Stimulated activated CD8-positive, alpha-beta memory T cell treated with anti-CD3 and anti-CD28 coated beads, Interleukin-7, amount 100 ng/mL, for 4 hours (primary cell): ENCODE data around the gene PRICKLE2.

Experiments
- DNase-seq, 2 donors: peaks; one replicate each; pipeline ENCODE4 v3.0.0-alpha.2; 2020; ENCODE audit warnings: low read depth in 2 of 2

The PRICKLE2 gene

GRCh38 chr3:64157150-64158035 lies 67.9 kb downstream of the PRICKLE2 start:
- no peak for DNase-seq

DNA sequence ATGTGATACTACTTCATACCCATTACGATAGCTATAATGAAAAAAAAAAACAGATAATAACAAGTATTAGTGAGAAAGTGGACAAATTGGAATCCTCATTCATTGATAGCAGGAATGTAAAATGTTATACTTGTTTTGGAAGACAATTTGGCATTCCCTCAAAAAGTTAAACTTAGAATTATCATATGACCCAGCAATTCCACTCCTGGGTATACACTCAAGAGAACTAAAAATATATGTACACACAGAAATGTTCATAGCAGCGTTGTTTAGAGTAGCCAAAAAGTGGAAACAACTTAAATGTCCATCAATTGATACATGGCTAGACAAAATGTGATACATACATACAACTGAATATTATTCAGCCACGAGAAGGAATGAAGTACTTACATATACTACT lies 69.9 kb downstream of the PRICKLE2 start:
- DNase-seq: no peak

DNA sequence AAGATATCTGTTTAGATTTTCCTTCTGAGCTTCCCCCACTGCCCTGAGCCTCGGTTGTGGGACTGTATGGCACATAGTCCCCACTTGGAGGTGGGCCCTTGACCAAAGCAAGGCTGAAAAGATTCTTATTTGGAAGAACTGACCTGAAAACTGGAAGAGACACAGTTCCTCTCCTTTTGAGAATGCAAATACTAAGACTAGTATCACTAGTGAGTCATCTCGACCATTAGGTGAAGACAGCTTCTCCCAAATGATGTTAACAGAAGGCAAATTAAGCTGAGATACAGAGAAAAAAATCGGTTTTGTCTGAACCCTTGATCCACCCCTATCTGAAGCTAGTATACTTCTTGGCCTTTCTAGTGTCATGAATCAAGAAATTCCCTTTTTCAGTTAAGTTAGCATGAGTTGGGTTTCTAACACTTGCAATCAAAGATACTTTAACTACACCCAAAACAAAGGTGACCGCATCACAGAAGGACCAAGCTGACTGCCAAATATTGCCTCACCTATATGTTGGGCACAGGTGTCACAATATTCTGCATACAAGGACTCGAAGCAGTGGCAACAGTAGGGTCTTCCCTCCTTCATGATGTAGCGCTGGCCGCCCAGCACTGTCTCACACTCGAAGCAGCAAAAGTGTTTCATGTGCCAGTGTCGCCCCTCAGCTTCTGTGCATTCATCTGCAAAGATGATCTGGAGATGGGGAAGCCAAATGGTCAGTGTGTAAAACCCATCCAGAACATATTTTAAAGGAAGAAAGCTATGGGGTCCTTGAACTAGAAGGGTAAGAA lies 72.4 kb downstream of the PRICKLE2 start:
- no peak for DNase-seq

DNA sequence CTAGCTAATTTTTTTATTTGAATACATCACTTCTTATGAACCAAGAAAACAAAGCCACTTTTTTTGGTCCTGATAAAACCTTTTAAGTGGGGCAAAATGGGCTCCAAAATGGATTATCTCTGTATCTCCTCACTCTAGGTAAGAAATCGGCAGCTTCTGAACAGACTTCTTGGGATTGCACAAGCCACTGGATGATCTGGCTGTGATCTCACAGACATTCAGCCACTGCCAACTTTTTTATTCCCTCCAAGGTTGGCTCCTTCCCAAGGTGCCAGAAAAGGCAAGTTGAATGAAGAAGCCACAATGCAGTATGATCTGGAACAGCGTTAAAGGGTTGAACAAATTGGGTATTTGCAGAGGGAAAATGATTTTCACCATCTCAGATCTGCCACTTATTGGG lies 73.2 kb downstream of the PRICKLE2 start:
- no peak for DNase-seq

DNA sequence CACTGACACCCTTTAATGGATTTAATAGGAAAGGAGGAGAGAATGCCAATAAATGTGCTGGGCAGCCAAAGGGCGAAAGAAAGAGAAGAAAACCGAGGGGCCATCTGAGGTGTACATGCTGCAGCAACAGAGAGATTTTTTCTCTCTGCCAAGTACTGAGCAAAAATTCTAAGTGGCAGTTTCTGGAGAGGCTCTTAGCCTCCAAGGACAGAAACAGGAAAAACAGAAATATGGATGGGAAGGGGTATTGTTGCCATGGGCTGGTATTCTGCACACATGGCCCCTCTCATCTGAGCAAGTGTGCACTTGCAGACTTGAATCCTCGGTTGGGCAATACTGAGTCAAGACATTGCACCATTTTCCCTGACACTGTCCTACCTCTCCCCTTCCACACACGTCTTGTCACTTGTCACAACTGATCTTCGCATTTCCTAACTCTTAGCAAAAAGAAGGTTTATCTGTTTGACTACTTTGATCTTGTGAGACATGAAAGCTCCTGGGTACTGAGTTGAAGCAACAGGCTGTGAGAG lies 73.9 kb downstream of the PRICKLE2 start:
- no peak for DNase-seq

DNA sequence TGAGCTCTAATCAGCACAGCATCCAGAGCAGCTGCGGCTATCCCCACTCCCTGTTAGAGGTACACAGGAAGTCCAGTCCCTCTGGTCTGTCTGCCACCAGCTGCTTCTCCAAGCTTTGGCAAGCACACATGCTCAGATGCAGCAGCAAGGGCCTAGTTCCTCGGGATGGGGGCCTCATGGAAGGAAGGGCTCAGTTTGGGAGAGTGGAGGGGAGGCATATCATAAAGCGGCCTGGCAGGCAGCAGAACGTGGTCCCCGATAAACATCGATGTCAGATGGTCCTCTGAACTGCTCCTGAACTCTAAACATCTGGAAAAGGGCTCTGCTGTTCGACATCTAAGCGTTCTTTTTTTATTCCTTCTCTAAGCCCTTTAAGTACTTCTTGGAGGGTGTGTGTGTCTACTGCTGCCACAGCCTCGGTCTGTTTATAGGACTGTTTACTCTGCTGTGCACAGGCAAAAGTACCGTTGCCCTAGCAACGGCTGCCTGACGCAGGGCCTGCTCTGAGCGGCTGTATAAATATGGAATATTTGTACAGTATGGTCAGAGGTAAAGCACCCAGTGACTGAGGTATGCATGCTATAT lies 74.6 kb downstream of the PRICKLE2 start:
- DNase-seq: no peak

GRCh38 chr3:64149886-64150285 lies 75.4 kb downstream of the PRICKLE2 start:
- DNase-seq: no peak

- DNase-seq: no peak
These were observed 76.2 kb downstream of the PRICKLE2 start for GRCh38 chr3:64148955-64149653.

- no peak for DNase-seq
These were observed 78.1 kb downstream of the PRICKLE2 start for GRCh38 chr3:64147211-64147610.

GRCh38 chr3:64145438-64145837 lies 79.8 kb downstream of the PRICKLE2 start:
- DNase-seq: no peak

DNA sequence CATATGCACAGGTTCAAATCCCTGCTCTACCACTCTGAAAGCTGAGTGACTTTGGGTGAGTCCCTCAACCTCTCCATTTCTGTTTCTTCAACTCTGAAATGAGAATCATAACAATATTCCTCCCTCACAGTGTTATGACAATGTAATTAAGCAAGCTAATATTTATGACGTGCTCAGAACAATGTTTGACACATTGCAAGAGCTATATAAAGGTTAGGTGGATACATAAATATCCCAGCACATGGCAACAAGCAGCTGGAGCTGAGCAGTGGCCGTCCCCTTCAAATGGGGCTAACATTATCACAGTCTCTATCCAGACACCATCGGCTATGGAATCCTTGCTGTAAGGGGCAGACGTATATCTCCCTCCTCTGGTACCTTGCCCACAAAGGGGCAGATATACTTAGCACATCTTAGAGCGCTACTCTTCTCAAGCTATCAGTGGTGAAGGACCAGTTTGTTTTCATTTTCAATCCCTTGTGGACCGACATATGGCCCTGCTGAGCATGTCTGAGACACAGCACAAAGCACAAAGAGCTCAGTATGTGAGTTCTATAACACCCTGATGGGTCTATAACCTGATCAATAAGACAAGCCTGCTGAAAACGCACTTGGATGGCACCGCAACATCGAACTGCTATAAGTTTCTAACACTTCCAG lies 80.9 kb downstream of the PRICKLE2 start:
- DNase-seq: no peak

GRCh38 chr3:64143409-64144130 lies 81.7 kb downstream of the PRICKLE2 start:
- no peak for DNase-seq

- no peak for DNase-seq
These were observed 83.8 kb downstream of the PRICKLE2 start for GRCh38 chr3:64141476-64141875.

- DNase-seq: no peak
These were observed 84.6 kb downstream of the PRICKLE2 start for GRCh38 chr3:64140651-64141050.

GRCh38 chr3:64138656-64139375 lies 86.5 kb downstream of the PRICKLE2 start:
- DNase-seq: no peak

GRCh38 chr3:64138046-64138445 lies 87.2 kb downstream of the PRICKLE2 start:
- DNase-seq: no peak

DNA sequence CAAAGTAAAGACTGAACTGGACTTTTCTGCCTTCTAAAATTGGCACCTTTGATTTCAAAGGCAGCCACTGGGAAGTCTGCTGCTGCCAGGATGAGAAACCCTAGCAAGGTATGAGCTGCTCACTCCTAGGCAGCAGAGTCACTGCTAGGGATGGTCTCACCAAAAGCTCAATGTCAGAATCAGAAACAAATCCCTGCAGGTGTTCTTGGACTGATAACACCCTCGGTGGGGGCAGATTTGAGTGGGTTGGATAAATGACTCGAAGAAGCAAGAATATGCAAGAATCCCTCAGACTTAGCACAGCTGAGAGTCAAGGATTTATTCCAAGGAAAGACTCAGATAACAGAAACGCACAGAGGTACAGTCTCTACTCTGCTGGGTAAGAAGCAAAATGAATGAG lies 90.4 kb downstream of the PRICKLE2 start:
- no peak for DNase-seq

DNA sequence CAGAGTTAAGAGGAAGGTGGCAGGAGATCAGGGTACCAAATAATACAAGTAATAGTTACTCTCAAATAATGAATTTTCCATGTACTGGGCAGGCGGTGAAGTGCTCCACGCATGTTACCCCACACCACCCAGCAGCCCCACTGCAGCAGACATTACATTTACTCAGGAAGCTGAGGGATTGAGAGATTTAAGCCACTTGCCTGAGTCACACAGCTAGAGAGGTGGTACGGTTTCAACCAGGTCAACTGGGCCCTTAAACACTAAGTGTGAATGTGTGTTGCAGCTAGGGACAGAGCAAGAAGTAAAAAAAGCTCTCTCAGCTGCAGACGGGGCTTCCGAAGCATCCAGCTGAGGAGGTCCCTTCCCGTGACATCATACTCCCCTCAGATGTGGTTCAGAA lies 91.3 kb downstream of the PRICKLE2 start:
- no peak for DNase-seq

DNA sequence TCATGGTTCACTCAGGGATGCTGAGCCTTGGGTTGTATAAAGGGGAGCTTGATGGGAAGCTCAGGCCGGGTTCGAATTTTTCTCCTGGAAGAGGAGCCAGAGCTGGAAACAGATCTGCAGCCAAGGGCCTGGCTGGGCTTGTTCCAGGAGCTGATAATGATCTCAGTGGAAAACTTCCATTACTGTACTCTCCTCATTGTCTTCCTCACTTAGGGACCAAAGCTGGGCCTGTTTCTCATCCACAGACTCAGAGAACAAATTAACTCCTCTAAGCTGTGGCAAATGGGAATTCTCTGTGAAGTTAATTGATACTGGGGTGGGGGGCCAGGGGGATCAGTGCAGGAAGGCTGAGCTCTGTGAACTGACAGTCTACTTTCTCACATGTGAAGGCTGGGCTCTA lies 92.0 kb downstream of the PRICKLE2 start:
- DNase-seq: no peak
